H9 (cell line): ENCODE measurements around the gene DMPK. TPM values are rescaled to one million over a fixed set of nuclear protein-coding genes. Genes with fewer than 3 reads are reported as not detected.

Experiments
- DNase-seq: peaks from one replicate; pipeline ENCODE4 v3.0.0-alpha.2; 2017
- H2AFZ ChIP-seq: one replicate; pipeline ENCODE4 v1.6.1; 2013; ENCODE audit warnings: mild to moderate bottlenecking, low read length, control low read depth, moderate library complexity
- H2AK5ac ChIP-seq: 2 replicates; pipeline ENCODE4 v1.6.1; 2013; ENCODE audit warnings: low read length, control low read depth, mixed read lengths; ENCODE audit not compliant: insufficient read length
- H2BK120ac ChIP-seq: one replicate; pipeline ENCODE4 v1.6.1; 2013; ENCODE audit warnings: low read depth, mild to moderate bottlenecking, low read length, control low read depth, inconsistent platforms; ENCODE audit not compliant: poor library complexity, severe bottlenecking
- H2BK12ac ChIP-seq: 2 replicates; pipeline ENCODE4 v1.6.1; 2013; ENCODE audit warnings: low read length, control low read depth, mixed read lengths, low read depth; ENCODE audit not compliant: insufficient read length
- H2BK15ac ChIP-seq: 2 replicates; pipeline ENCODE4 v1.6.1; 2013; ENCODE audit warnings: low read depth, low read length, control low read depth
- H2BK20ac ChIP-seq: one replicate; pipeline ENCODE4 v1.6.1; 2013; ENCODE audit warnings: low read depth, mild to moderate bottlenecking, low read length, control low read depth, inconsistent platforms; ENCODE audit not compliant: poor library complexity, severe bottlenecking
- H2BK5ac ChIP-seq: 2 replicates; pipeline ENCODE4 v1.6.1; 2013; ENCODE audit warnings: low read length, control low read depth, mixed read lengths; ENCODE audit not compliant: insufficient read length
- H3K14ac ChIP-seq: 2 replicates; pipeline ENCODE4 v1.6.1; 2013; ENCODE audit warnings: low read length, control low read depth; ENCODE audit not compliant: insufficient read depth
- H3K18ac ChIP-seq: 2 replicates; pipeline ENCODE4 v1.6.1; 2013; ENCODE audit warnings: low read depth, mild to moderate bottlenecking, mixed read lengths, low read length, control low read depth; ENCODE audit not compliant: insufficient read length
- H3K23ac ChIP-seq: 2 replicates; pipeline ENCODE4 v1.6.1; 2013; ENCODE audit warnings: low read length, control low read depth, mixed read lengths, low read depth; ENCODE audit not compliant: insufficient read length
- H3K23me2 ChIP-seq: 2 replicates; pipeline ENCODE4 v1.6.1; 2013; ENCODE audit warnings: low read depth, mild to moderate bottlenecking, mixed read lengths, low read length, control low read depth; ENCODE audit not compliant: insufficient read length, poor library complexity, severe bottlenecking
- H3K27ac ChIP-seq: 2 replicates; pipeline ENCODE4 v1.5.1; 2013; ENCODE audit warnings: low read length, control low read depth, mixed read lengths, low read depth; ENCODE audit not compliant: insufficient read length
- H3K27me3 ChIP-seq: 2 replicates; pipeline ENCODE4 v1.6.1; 2013; ENCODE audit warnings: low read length, control low read depth, inconsistent platforms; ENCODE audit not compliant: insufficient read depth
- H3K4ac ChIP-seq: 2 replicates; pipeline ENCODE4 v1.6.1; 2013; ENCODE audit warnings: low read depth, mild to moderate bottlenecking, control low read depth, inconsistent platforms, low read length, moderate library complexity
- H3K4me1 ChIP-seq: 2 replicates; pipeline ENCODE4 v1.6.1; 2013; ENCODE audit warnings: low read length, control low read depth, inconsistent platforms; ENCODE audit not compliant: insufficient read depth
- H3K4me2 ChIP-seq: 2 replicates; pipeline ENCODE4 v1.6.1; 2013; ENCODE audit warnings: low read length, control low read depth, mixed read lengths; ENCODE audit not compliant: insufficient read length, insufficient read depth
- H3K56ac ChIP-seq: 2 replicates; pipeline ENCODE4 v1.6.1; 2013; ENCODE audit warnings: low read depth, mild to moderate bottlenecking, mixed read lengths, low read length, control low read depth; ENCODE audit not compliant: insufficient read length
- H3K79me1 ChIP-seq: 2 replicates; pipeline ENCODE4 v1.6.1; 2013; ENCODE audit warnings: low read depth, mild to moderate bottlenecking, moderate library complexity, low read length, control low read depth, inconsistent platforms; ENCODE audit not compliant: insufficient read depth, poor library complexity, severe bottlenecking
- H3K79me2 ChIP-seq: 2 replicates; pipeline ENCODE4 v1.6.1; 2013; ENCODE audit warnings: low read length, control low read depth, inconsistent platforms; ENCODE audit not compliant: insufficient read depth
- H3K9ac ChIP-seq: 2 replicates; pipeline ENCODE4 v1.6.1; 2013; ENCODE audit warnings: low read length, control low read depth, mixed read lengths; ENCODE audit not compliant: insufficient read length; ENCODE audit errors: extremely low read depth
- H3K9me3 ChIP-seq: one replicate; pipeline ENCODE4 v1.6.1; 2013; ENCODE audit warnings: low read depth, low read length, inconsistent platforms; ENCODE audit not compliant: control insufficient read depth
- H3T11ph ChIP-seq: one replicate; pipeline ENCODE4 v1.6.1; 2013; ENCODE audit warnings: mild to moderate bottlenecking, low read length, control low read depth, inconsistent platforms
- H4K20me1 ChIP-seq: one replicate; pipeline ENCODE4 v1.6.1; 2013; ENCODE audit not compliant: control insufficient read depth, insufficient read length, insufficient read depth
- H4K5ac ChIP-seq: 2 replicates; pipeline ENCODE4 v1.6.1; 2013; ENCODE audit warnings: low read depth, mild to moderate bottlenecking, mixed read lengths, low read length, control low read depth; ENCODE audit not compliant: insufficient read length
- H4K8ac ChIP-seq: replicated peaks from 2 replicates; pipeline ENCODE4 v1.6.1; 2013; ENCODE audit warnings: low read length, control low read depth, mixed read lengths, low read depth; ENCODE audit not compliant: insufficient read length
- H4K91ac ChIP-seq: 2 replicates; pipeline ENCODE4 v1.6.1; 2013; ENCODE audit warnings: low read depth, mild to moderate bottlenecking, moderate library complexity, mixed read lengths, low read length, control low read depth; ENCODE audit not compliant: insufficient read length
- H3K27ac Mint-ChIP-seq, 3 experiments: 2 replicates in 2 of 3; 3 replicates in 1 of 3; pipeline ENCODE4 v1.8.0; 2020 to 2021; ENCODE audit warnings: mixed read lengths in 3 of 3, mild to moderate bottlenecking in 1 of 3, moderate library complexity in 1 of 3
- H3K27me3 Mint-ChIP-seq: 2 replicates; pipeline ENCODE4 v1.8.0; 2021; ENCODE audit warnings: low read depth, mild to moderate bottlenecking, moderate library complexity, mixed read lengths
- H3K36me3 Mint-ChIP-seq, 3 experiments: 2 replicates in 2 of 3; 3 replicates in 1 of 3; pipeline ENCODE4 v1.8.0; 2020 to 2021; ENCODE audit warnings: low read depth in 3 of 3, mixed read lengths in 3 of 3; ENCODE audit not compliant: insufficient read depth in 1 of 3
- H3K4me1 Mint-ChIP-seq, 2 experiments: 2 replicates each; pipeline ENCODE4 v1.8.0; 2020; ENCODE audit warnings: mixed read lengths in 2 of 2
- H3K4me3 Mint-ChIP-seq, 2 experiments: 2 replicates in 1 of 2; 3 replicates in 1 of 2; pipeline ENCODE4 v1.8.0; 2020 to 2021; ENCODE audit warnings: mild to moderate bottlenecking in 2 of 2, mixed read lengths in 2 of 2, moderate library complexity in 1 of 2
- H3K9me3 Mint-ChIP-seq, 2 experiments: 2 replicates in 1 of 2; 3 replicates in 1 of 2; pipeline ENCODE4 v1.8.0; 2020; ENCODE audit warnings: mild to moderate bottlenecking in 2 of 2, mixed read lengths in 2 of 2, moderate library complexity in 1 of 2
- WGBS: extraction: QIAGEN DNeasy Blood & Tissue Kit; methylation state at CpG from one replicate; pipeline ENCODE4 v1.1.7; 2013; ENCODE audit warnings: missing lambda C conversion rate, low lambda C conversion rate, mixed read lengths; ENCODE audit not compliant: insufficient read length; ENCODE audit errors: extremely low coverage; 5-methylcytosine and 5-hydroxymethylcytosine counted together
- total RNA-seq: library from RNA; stranded (reverse); gene quantifications from 2 replicates; pipeline ENCODE4 v1.2.1, GENCODE V29; 2021
- TF ChIP-seq, protein P1 (sequence below): fragments of 200-600 bp; sonication (generic); conservative IDR thresholded peaks from 3 replicates; pipeline ENCODE4 v1.8.0; 2021; ENCODE audit warnings: antibody characterized with exemption, mild to moderate bottlenecking

DMPK gene
- total RNA-seq, 1 experiment from 2014 or later, result 67.4 TPM

DNA sequence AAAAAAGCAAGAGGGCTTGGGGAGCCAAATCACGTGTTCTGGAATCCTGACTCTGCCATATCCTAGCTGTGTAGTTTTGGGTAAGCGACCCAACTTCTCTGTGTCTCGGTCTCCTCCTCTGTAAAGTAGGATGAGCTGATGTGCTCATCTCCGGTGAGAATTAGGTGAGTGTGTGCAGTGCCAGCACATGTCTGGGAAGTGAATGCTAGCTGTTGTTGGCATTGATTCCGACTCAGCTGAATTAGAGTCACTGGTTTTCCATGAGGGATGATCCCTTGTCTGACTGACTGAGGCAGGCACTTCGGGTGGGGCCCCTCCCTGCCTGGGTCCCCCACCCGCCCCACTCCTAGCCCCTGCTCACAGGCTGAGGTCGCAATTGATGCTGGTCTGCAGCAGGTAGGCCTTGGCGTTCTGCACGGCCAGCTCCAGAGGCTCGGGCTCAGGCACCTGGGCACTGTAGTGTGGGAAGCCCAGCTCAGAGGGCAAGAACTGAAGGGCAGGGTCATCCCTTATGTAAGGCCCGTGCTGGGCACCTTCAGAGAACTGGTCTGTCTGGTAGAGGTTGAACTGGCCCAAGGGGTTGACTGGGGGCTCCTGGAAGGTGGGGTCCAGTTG lies 32.0 kb upstream of the DMPK start:
- H3K4me3 Mint-ChIP-seq, result peak overlapping the region; percentile 85 to 95
- no peak overlapping the region for H2AFZ ChIP-seq
- H3K23ac ChIP-seq, result no peak overlapping the region
- H3K4me1 ChIP-seq, result 0 out of 2 replicates have a peak, but pooled peaks cover 1% of the 10 kb centered on the region
- H3K9ac ChIP-seq, result peak overlapping the region; percentile 63
- no peaks in the 10 kb centered on the region for H4K20me1 ChIP-seq
- no peaks in the 10 kb centered on the region for H3K9me3 ChIP-seq
- no peak overlapping the region for H2BK5ac ChIP-seq
- peaks cover 13% of the 10 kb centered on the region for H3K23me2 ChIP-seq
- no peak overlapping the region for H2BK120ac ChIP-seq
- H2BK12ac ChIP-seq, result no peak overlapping the region
- H3K27ac ChIP-seq, result no peak overlapping the region
- H4K8ac ChIP-seq, result no peak overlapping the region
- peaks cover 1 to 9% (median 7%) of the 10 kb centered on the region in 3 experiments; a peak in 3 of 7 replicates for H3K36me3 Mint-ChIP-seq
- no peak overlapping the region for H4K91ac ChIP-seq
- H3K27me3 ChIP-seq, result no peaks in the 10 kb centered on the region
- DNase-seq, result no peak
- no peak overlapping the region for H3K4ac ChIP-seq
- H3K14ac ChIP-seq, result peak overlapping the region; percentile 39; the same call in 1 of the 2 replicates
- H2AK5ac ChIP-seq, result no peak overlapping the region
- no peak overlapping the region for H3T11ph ChIP-seq
- H3K56ac ChIP-seq, result no peak overlapping the region
- no peaks in the 10 kb centered on the region for H3K79me1 ChIP-seq
- no peak overlapping the region for H3K18ac ChIP-seq
- H3K4me1 Mint-ChIP-seq, result peaks cover 25 to 38% of the 10 kb centered on the region in 2 experiments
- H3K27ac Mint-ChIP-seq, result no peak overlapping the region
- no peaks in the 10 kb centered on the region for H3K79me2 ChIP-seq
- no peak overlapping the region for H2BK20ac ChIP-seq
- TF ChIP-seq, protein P1, sequence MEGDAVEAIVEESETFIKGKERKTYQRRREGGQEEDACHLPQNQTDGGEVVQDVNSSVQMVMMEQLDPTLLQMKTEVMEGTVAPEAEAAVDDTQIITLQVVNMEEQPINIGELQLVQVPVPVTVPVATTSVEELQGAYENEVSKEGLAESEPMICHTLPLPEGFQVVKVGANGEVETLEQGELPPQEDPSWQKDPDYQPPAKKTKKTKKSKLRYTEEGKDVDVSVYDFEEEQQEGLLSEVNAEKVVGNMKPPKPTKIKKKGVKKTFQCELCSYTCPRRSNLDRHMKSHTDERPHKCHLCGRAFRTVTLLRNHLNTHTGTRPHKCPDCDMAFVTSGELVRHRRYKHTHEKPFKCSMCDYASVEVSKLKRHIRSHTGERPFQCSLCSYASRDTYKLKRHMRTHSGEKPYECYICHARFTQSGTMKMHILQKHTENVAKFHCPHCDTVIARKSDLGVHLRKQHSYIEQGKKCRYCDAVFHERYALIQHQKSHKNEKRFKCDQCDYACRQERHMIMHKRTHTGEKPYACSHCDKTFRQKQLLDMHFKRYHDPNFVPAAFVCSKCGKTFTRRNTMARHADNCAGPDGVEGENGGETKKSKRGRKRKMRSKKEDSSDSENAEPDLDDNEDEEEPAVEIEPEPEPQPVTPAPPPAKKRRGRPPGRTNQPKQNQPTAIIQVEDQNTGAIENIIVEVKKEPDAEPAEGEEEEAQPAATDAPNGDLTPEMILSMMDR, result no peak
- H3K9me3 Mint-ChIP-seq, result no peaks in the 10 kb centered on the region
- H4K5ac ChIP-seq, result no peak overlapping the region
- H2BK15ac ChIP-seq, result no peak overlapping the region
- no CpG with 5 or more reads among the region's 12 CpGs for whole genome bisulfite sequencing
- H3K4me2 ChIP-seq, result peak overlapping the region; percentile 12
- H3K27me3 Mint-ChIP-seq, result peaks cover 7% of the 10 kb centered on the region
